Uterus (tissue), 4 donors: ENCODE measurements around the gene CAMK2G. TPM values are rescaled to one million over a fixed set of nuclear protein-coding genes. Genes with fewer than 3 reads are reported as not detected.

Experiments
- DNase-seq, 2 donors: peaks; one replicate each; pipeline ENCODE4 v3.0.0-alpha.2; 2019 to 2020
- H3K27ac ChIP-seq, 2 donors: fragments of 200-600 bp; sonication (generic); 1 replicate in 1 of 2; 2 replicates in 1 of 2; pipeline ENCODE4 v1.5.1; 2016 to 2018
- H3K27me3 ChIP-seq, 2 donors: fragments of 200-600 bp; sonication (generic); one replicate each; pipeline ENCODE4 v1.5.1; 2018 to 2019; ENCODE audit warnings: control low read depth in 1 of 2
- H3K36me3 ChIP-seq, 2 donors: fragments of 200-600 bp; sonication (generic); one replicate each; pipeline ENCODE4 v1.5.1; 2019; ENCODE audit warnings: control low read depth in 1 of 2
- H3K4me1 ChIP-seq, 2 donors: fragments of 200-600 bp; sonication (generic); one replicate each; pipeline ENCODE4 v1.5.1; 2018 to 2019; ENCODE audit warnings: control low read depth in 1 of 2
- H3K4me3 ChIP-seq, 2 donors: fragments of 200-600 bp; sonication (generic); 1 replicate in 1 of 2; 2 replicates in 1 of 2; pipeline ENCODE4 v1.5.1; 2018 to 2019; ENCODE audit warnings: mild to moderate bottlenecking in 1 of 2
- H3K9me3 ChIP-seq, 2 donors: fragments of 200-600 bp; sonication (generic); one replicate each; pipeline ENCODE4 v1.5.1; 2019; ENCODE audit warnings: control low read depth in 1 of 2
- CTCF ChIP-seq, 4 experiments: fragments of 200-600 bp in 2 of 4; fragments of 450-650 bp in 2 of 4; sonication (generic) in 2 of 4; IDR thresholded peaks; one replicate each; pipeline ENCODE4 v1.5.1; 2016 to 2019; ENCODE audit warnings: antibody characterized with exemption in 4 of 4, mild to moderate bottlenecking in 2 of 4, moderate library complexity in 1 of 4
- POLR2A ChIP-seq, 2 donors: fragments of 450-650 bp; IDR thresholded peaks; one replicate each; pipeline ENCODE4 v1.6.1; 2016; ENCODE audit warnings: antibody characterized with exemption in 2 of 2, mild to moderate bottlenecking in 1 of 2, moderate library complexity in 1 of 2
- intact Hi-C: fragments of 100-400 bp; cut with DNase I; formaldehyde crosslinking; loops from one replicate; pipeline ENCODE4 v1.15.1; 2023; ENCODE audit warnings: low total_unique reads
- total RNA-seq, 4 donors: library from RNA; depleted of rRNA in 3 of 4; stranded (reverse); fragments of >200 nt in 3 of 4; gene quantifications; one replicate each; pipeline versions ENCODE4 v1.1.0 to v1.2.4, GENCODE V29; 2014 to 2023
- donor health status: DM: yes; HTN: yes; CAD: no.

Gene CAMK2G
- total RNA-seq, 4 donors from 2014 or later, result 17.9 to 79.9 (median 40.0) TPM

- no peaks in the 10 kb centered on the region for H3K27me3 ChIP-seq
- intact Hi-C loops, result no loop called here
- DNase-seq, result no peak
- no peaks in the 10 kb centered on the region for H3K9me3 ChIP-seq
- no peaks in the 10 kb centered on the region for H3K36me3 ChIP-seq
- H3K4me1 ChIP-seq, result no peaks in the 10 kb centered on the region
- H3K4me3 ChIP-seq, result peak overlapping the region; percentile 73 to 74
- peak overlapping the region; percentile 88 for H3K27ac ChIP-seq
- TF ChIP-seq POLR2A (IDR thresholded peaks at IDR 0.05) (no peak), CTCF (IDR thresholded peaks at IDR 0.05) (no peak)
These were observed 63.5 kb downstream of the CAMK2G start for GRCh38 chr10:73810735-73811465.

GRCh38 chr10:73810358-73810734 lies 64.0 kb downstream of the CAMK2G start:
- H3K27me3 ChIP-seq, result no peaks in the 10 kb centered on the region
- no peaks in the 10 kb centered on the region for H3K4me1 ChIP-seq
- intact Hi-C loops, result no loop called here
- H3K4me3 ChIP-seq, result peak overlapping the region; percentile 73 to 74
- H3K27ac ChIP-seq, result peak overlapping the region; percentile 88
- H3K36me3 ChIP-seq, result no peaks in the 10 kb centered on the region
- no peaks in the 10 kb centered on the region for H3K9me3 ChIP-seq
- TF ChIP-seq CTCF (IDR thresholded peaks at IDR 0.05), result no peak
- TF ChIP-seq POLR2A (IDR thresholded peaks at IDR 0.05), result no peak
- DNase-seq, result no peak

- Histone ChIP-seq H3K4me3 (no peak overlapping the region), H3K4me1 (no peaks in the 10 kb centered on the region), H3K27me3 (no peaks in the 10 kb centered on the region), H3K27ac (no peak overlapping the region), H3K36me3 (no peaks in the 10 kb centered on the region), H3K9me3 (no peaks in the 10 kb centered on the region)
- intact Hi-C loops, result no loop called here
- no peak for DNase-seq
- TF ChIP-seq CTCF (IDR thresholded peaks at IDR 0.05) (no peak), POLR2A (IDR thresholded peaks at IDR 0.05) (no peak)
These were observed 65.1 kb downstream of the CAMK2G start for GRCh38 chr10:73809061-73809818.

- TF ChIP-seq POLR2A (IDR thresholded peaks at IDR 0.05) (no peak), CTCF (IDR thresholded peaks at IDR 0.05) (no peak)
- intact Hi-C loops, result no loop called here
- Histone ChIP-seq H3K27me3 (no peaks in the 10 kb centered on the region), H3K4me3 (no peak overlapping the region), H3K36me3 (no peaks in the 10 kb centered on the region), H3K4me1 (no peaks in the 10 kb centered on the region), H3K9me3 (no peaks in the 10 kb centered on the region), H3K27ac (no peak overlapping the region)
- DNase-seq, result no peak
These were observed 66.1 kb downstream of the CAMK2G start for GRCh38 chr10:73808021-73808815.
